ENCODE data around the gene TTLL11.

DNA sequence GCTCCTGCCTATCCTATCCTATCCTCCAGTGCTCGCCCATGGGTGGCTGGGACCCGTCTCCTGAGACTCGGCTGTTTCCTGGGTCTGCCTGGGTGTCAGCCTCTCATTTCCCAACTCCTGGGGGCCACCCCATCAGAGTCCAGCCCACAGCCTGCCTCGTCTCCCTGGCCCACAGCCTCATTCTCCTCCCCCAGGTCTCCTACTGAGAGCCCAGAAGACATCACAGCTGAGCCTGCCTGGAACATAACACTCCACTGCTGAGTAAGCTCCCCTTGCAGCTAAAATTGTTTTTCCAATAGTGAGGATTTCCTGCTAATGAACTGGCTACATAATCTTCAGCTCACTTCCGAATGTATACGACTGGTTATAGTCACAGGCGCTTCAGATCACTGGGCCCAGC, 95.3 kb downstream of the TTLL11 start:
- TF ChIP-seq, protein P1, sequence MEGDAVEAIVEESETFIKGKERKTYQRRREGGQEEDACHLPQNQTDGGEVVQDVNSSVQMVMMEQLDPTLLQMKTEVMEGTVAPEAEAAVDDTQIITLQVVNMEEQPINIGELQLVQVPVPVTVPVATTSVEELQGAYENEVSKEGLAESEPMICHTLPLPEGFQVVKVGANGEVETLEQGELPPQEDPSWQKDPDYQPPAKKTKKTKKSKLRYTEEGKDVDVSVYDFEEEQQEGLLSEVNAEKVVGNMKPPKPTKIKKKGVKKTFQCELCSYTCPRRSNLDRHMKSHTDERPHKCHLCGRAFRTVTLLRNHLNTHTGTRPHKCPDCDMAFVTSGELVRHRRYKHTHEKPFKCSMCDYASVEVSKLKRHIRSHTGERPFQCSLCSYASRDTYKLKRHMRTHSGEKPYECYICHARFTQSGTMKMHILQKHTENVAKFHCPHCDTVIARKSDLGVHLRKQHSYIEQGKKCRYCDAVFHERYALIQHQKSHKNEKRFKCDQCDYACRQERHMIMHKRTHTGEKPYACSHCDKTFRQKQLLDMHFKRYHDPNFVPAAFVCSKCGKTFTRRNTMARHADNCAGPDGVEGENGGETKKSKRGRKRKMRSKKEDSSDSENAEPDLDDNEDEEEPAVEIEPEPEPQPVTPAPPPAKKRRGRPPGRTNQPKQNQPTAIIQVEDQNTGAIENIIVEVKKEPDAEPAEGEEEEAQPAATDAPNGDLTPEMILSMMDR (IDR thresholded peaks at IDR 0.05) = no peak
- TF ChIP-seq POLR2A (IDR thresholded peaks at IDR 0.05) = no peak
